Body of pancreas (tissue), 4 donors: ENCODE data around the gene LMBR1.

Source experiments
- POLR2A ChIP-seq, 3 donors: fragments of 450-650 bp; IDR thresholded peaks; one replicate each; pipeline ENCODE4 v1.6.1; 2016; ENCODE audit warnings: antibody characterized with exemption in 3 of 3, mild to moderate bottlenecking in 2 of 3
- TF ChIP-seq, protein P1 (sequence below), 7 experiments: fragments of 450-650 bp in 4 of 7; fragments of 200-600 bp in 3 of 7; sonication (generic) in 3 of 7; IDR thresholded peaks; one replicate each; pipeline ENCODE4 v1.5.1; 2016 to 2019; ENCODE audit warnings: antibody characterized with exemption in 7 of 7

DNA sequence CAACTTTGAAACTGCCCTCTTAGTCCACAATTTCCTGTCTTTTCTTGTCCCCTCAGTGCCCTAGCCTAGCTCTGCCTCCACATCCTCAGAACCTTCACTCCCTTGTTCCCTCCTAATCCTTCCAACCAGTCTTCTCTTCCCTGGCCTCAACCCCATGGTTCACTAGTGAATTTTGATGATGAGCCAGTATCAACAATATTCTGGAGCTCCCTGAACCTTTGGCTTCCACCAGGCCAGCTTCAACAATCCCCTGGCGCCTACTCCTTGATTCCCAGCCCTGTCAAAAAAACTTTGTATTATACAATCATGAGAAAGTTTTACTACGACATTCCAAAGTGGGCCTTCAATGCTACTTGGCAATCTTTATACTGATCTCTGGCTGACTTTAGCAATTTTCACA is 116.5 kb downstream of the LMBR1 start:
- TF ChIP-seq, protein P1, sequence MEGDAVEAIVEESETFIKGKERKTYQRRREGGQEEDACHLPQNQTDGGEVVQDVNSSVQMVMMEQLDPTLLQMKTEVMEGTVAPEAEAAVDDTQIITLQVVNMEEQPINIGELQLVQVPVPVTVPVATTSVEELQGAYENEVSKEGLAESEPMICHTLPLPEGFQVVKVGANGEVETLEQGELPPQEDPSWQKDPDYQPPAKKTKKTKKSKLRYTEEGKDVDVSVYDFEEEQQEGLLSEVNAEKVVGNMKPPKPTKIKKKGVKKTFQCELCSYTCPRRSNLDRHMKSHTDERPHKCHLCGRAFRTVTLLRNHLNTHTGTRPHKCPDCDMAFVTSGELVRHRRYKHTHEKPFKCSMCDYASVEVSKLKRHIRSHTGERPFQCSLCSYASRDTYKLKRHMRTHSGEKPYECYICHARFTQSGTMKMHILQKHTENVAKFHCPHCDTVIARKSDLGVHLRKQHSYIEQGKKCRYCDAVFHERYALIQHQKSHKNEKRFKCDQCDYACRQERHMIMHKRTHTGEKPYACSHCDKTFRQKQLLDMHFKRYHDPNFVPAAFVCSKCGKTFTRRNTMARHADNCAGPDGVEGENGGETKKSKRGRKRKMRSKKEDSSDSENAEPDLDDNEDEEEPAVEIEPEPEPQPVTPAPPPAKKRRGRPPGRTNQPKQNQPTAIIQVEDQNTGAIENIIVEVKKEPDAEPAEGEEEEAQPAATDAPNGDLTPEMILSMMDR (IDR thresholded peaks at IDR 0.05) = no peak
- no peak for TF ChIP-seq POLR2A (IDR thresholded peaks at IDR 0.05)
